Epithelial cell of proximal tubule (primary cell): ENCODE measurements around the gene ERC2. TPM values are rescaled to one million over a fixed set of nuclear protein-coding genes. Genes with fewer than 3 reads are reported as not detected.

Source experiments
- DNase-seq: peaks from one replicate; pipeline ENCODE4 v3.0.0-alpha.2; 2011; ENCODE audit warnings: low read depth
- H3K4me3 ChIP-seq: 2 replicates; pipeline ENCODE4 v1.5.1; 2011; ENCODE audit warnings: low read depth, mild to moderate bottlenecking, low read length
- total RNA-seq: library from RNA; depleted of rRNA; stranded (reverse); fragments of >200 nt; gene quantifications from 2 replicates; pipeline ENCODE4 v1.2.3, GENCODE V29; 2015
- TF ChIP-seq, protein P1 (sequence below): conservative IDR thresholded peaks from 2 replicates; pipeline ENCODE4 v1.5.1; 2012; ENCODE audit warnings: low read depth, mild to moderate bottlenecking, low read length

The ERC2 gene
- total RNA-seq, 1 donor from 2014 or later, result 2.7 TPM

DNA sequence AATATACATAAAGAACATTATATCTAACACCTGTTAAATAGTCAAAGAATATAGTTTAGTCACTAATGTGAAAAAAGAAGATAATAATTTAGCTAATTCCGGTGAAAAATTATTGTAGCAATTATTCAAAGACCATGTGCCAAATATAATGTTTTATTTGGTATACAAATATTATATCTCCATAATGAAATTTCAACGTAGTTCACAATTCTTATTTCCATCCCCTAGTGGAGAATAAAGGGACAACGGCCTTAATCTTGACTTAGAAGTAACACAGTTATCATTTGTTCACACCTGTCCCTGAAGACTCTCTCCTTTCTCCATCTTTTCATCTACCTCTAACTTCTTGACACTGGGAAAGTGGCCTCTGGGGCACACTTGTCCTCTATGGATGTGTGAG is 213.4 kb downstream of the ERC2 start:
- no peak overlapping the region for H3K4me3 ChIP-seq
- TF ChIP-seq, protein P1, sequence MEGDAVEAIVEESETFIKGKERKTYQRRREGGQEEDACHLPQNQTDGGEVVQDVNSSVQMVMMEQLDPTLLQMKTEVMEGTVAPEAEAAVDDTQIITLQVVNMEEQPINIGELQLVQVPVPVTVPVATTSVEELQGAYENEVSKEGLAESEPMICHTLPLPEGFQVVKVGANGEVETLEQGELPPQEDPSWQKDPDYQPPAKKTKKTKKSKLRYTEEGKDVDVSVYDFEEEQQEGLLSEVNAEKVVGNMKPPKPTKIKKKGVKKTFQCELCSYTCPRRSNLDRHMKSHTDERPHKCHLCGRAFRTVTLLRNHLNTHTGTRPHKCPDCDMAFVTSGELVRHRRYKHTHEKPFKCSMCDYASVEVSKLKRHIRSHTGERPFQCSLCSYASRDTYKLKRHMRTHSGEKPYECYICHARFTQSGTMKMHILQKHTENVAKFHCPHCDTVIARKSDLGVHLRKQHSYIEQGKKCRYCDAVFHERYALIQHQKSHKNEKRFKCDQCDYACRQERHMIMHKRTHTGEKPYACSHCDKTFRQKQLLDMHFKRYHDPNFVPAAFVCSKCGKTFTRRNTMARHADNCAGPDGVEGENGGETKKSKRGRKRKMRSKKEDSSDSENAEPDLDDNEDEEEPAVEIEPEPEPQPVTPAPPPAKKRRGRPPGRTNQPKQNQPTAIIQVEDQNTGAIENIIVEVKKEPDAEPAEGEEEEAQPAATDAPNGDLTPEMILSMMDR, result peak; percentile 41
- DNase-seq, result no peak

DNA sequence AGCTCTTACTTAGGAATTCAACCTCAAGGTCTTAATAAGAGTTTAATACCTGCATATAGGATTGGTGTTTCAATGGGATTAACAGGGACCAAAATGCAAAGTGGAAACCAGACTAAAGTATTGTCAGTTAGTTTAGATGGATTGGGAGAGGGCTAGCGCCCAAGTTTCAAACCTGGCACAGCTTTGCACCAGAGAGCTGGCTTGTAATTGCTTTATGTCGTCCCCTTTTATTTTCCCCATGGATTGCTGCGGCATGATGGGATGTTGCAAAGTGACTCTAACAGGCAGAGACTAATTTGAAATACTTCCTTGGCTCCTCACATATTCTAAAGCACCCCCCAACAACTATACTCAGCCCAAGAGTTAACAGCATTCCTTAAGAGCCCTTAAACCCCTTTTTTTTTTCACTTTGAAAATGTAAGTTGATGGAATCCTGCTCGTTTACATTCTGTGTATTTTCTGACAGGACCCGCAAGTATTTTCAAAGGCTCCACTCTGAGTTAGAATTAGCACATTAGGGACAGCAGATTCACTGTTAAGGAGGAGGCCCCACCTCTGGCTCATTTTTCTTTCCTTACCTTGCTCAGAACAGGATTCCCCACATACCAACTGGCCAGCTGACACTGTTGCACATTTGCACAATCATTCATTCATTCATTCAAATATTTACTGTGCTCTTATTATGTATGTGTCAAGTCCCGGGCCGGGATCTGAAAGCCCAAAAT is 214.2 kb downstream of the ERC2 start:
- TF ChIP-seq, protein P1, result no peak
- no peak overlapping the region for H3K4me3 ChIP-seq
- no peak for DNase-seq

DNA sequence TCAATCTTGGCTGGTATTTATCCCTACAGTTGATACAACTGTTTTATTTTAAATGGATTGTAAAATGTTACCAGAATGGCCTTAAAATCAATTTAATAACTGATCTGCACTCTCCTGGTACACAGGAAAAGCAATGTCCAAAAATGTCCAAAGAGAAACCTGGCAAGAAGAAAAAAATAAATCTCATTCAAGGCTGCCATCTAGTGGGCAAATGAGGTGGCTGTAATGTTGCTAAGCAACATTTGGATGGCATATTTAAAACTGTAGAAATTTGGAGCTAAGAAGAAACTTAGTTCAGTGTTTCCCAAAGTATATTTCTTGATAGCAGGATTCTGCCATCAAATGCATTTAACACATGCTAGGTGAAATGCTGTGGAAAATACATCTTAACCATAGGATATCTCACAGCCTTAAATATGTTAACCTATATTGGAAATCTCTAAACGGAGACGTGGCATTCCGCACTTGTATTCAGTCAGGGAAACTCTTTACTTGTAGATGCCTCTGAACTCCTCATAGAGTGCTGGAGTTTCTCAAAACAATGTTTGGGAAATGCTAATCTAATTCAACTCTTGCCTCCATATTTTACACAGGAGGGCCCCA is 216.8 kb downstream of the ERC2 start:
- no peak overlapping the region for H3K4me3 ChIP-seq
- DNase-seq, result no peak
- TF ChIP-seq, protein P1, result peak; percentile 77

DNA sequence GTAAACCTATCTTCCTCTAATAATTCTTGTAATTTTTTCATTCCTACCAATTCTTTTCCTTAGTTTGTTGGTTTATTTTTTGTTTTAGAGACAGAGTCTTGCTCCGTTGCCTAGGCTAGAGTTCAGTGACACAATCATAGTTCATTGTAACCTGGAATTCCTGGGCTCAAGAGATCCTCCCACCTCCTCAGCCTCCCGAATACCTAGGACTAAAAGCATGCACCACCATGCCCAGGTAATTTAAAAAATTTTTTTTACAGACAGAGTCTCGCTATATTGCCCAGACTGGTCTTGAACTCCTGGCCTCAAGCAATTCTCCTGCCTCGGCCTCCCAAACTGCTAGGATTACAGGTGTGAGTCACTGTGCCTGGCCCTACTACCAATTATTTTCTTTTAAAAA is 220.2 kb downstream of the ERC2 start:
- TF ChIP-seq, protein P1, result no peak
- DNase-seq, result no peak
- no peak overlapping the region for H3K4me3 ChIP-seq

DNA sequence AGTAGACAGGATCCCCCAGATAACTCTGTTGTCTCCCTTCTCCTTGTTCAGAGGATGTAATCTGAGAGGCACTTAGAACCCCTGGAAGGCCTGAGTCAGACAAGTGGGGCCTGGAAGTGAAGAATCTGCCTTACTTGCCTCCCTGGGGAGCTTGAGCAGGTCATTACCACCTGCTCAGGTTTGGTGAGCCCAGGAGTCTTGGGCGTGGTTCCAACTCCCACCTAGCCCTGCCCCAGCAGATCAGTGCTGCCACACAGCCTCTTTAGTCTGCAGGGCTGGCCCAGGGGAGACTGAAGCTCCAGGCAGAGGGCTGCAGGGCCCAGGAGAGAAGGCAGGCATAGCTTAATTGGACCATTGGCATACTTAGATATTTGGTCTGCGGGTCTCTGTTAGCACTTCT is 230.0 kb downstream of the ERC2 start:
- TF ChIP-seq, protein P1, result no peak
- DNase-seq, result no peak

DNA sequence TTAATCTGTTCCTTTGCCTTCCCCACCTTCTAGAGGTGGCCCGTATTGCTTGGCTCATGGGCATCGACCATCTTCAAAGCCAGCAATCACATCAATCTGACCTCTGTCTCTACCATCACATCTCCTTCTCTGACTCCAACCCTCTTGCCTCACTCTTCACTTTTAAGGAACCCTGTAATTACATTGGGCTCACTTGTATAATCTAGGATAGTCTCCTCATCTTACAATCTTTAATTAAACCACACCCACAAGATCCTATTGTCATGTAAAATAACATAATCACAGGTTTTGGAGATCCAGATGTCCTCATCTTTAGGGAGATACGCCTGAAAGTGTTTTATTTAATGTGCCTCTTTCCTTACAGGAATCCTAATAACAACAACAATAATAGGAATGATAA is 234.5 kb downstream of the ERC2 start:
- TF ChIP-seq, protein P1, result no peak
- no peak overlapping the region for H3K4me3 ChIP-seq
- DNase-seq, result no peak

More for the DNA sequence above, 230.0 kb downstream of the ERC2 start:
- no peak overlapping the region for H3K4me3 ChIP-seq

DNA sequence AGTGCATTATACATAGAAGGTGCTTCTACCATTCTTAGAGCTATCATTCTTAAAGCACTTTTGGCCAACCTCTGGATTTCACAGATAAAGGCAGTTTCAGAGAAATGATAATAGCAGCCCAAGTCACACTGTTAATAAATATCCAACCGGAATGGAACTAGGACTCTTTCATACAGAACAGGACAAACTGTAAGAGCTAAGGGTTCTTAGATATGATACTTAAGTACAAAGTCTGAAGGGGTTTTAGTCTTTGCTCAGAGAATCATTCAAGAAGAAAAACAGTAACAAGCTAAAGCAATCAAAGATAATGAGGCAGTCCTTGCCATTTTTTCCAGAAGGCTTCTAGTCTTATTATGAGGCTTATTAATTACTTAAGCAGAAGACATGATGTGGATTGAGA is 239.0 kb downstream of the ERC2 start:
- TF ChIP-seq, protein P1, result no peak
- no peak for DNase-seq
- no peak overlapping the region for H3K4me3 ChIP-seq
